Skin epidermis (tissue), 12 donors: ENCODE measurements around the gene PODN.

Source experiments
- H3K27ac ChIP-seq, 21 experiments: fragments of 200-600 bp; sonication (generic) in 11 of 21; one replicate each; pipeline ENCODE4 v1.5.0; 2020; ENCODE audit warnings: mild to moderate bottlenecking in 3 of 21, inconsistent platforms in 2 of 21, moderate library complexity in 2 of 21
- H3K4me3 ChIP-seq, 7 experiments: fragments of 200-600 bp; sonication (generic) in 2 of 7; one replicate each; pipeline ENCODE4 v1.5.0; 2020; ENCODE audit warnings: inconsistent platforms in 2 of 7, mild to moderate bottlenecking in 2 of 7, moderate library complexity in 1 of 7

PODN gene

DNA sequence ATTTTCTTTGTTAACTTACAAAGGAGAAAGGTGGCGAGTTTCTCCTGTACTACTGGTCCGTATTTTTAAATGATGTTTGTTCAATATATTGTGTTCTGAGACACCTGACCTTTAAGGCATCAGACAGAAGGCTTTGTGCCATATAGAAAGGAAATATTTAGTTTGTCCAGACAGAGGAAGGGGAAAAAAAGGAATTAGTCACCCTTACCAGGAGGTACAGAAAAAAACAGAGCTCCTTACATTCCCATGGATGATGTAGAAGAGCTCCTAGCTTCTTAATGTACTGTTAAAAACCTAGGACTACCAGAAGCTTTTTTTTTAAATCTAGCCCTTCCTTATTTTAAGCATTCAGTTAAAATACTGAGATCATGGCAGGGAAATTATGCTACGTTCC is 12.4 kb upstream of the PODN start:
- Histone ChIP-seq H3K27ac (no peak overlapping the region), H3K4me3 (no peak overlapping the region)

DNA sequence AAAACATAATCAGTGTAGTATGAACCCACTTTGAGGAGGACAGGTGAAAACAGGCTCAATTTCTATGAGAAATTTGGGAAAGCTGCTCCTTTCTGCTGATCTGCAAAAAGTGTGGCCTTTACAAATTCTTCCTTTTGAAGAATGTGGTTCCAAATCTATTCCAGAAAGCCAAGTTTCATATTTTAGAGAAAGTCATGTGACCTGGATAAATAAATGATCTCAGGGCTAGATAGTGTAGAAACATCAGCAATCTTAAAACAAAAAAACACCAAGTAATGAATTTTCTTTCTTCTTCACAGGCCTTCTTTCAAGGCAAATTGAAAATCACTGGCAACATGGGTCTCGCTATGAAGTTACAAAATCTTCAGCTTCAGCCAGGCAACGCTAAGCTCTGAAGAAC is 11.7 kb upstream of the PODN start:
- peak overlapping the region in 1 of 21 experiments; percentile 21 for H3K27ac ChIP-seq
- H3K4me3 ChIP-seq, result no peak overlapping the region

DNA sequence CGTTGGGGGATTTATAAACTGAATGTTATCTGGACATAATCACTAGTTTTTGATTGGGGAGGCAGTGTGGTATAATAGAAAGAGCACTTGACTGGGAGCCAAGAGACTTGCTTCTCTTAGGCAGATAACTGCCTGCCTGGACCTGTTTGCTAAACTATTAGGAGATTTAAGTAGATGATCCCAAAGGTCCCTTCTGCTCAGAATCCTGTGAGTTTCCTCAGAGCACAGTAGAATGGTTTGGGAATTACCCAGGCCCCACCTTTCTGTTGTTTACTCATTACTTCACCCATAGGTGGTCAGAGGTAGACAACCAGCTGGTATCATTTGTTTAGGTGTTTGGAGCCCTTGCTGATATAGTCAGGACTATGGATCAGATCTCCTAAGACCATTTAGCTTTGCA is 10.3 kb upstream of the PODN start:
- Histone ChIP-seq H3K4me3 (no peak overlapping the region), H3K27ac (no peak overlapping the region)

DNA sequence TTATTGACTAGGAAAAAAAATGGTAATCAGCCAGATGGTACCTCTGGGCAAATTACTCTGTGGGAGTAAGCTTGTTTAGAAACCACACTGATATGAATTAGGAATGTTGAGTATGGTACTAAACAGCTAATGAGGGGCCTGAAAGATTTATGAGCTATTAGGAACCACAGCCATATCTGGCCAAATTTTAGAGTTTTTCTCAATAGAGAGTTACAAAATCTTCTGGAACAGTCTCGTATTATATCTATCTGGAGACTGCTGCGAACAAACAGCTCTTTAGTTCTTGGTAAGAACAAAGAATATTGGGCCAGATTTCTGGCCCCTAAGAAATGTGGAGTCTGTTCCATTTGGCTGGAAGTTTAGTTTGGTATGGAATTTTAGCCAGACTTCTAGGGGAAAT is 4.9 kb upstream of the PODN start:
- Histone ChIP-seq H3K4me3 (no peak overlapping the region), H3K27ac (no peak overlapping the region)

DNA sequence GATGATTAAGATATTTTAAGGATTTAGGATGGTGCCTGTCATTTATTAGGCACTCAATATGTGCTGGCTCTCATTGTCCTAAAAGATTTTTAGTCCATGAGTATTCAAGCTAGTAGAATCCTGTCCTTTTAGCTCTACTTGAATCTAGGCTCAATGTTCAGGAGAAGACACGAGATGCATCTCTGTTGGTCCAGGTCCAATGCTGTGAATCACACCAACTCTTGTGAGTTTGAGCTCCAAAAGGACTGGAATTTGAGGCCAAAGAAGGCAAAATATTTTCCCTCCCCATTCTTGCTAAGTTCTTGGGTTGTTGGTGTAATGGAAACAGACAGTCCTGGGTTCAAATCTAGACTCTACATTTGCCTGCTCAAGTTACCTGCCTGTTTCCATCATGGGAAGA is 1.4 kb upstream of the PODN start:
- no peak overlapping the region for H3K4me3 ChIP-seq
- H3K27ac ChIP-seq, result peak overlapping the region in 5 of 21 experiments; percentile 22 to 81 (median 67)

DNA sequence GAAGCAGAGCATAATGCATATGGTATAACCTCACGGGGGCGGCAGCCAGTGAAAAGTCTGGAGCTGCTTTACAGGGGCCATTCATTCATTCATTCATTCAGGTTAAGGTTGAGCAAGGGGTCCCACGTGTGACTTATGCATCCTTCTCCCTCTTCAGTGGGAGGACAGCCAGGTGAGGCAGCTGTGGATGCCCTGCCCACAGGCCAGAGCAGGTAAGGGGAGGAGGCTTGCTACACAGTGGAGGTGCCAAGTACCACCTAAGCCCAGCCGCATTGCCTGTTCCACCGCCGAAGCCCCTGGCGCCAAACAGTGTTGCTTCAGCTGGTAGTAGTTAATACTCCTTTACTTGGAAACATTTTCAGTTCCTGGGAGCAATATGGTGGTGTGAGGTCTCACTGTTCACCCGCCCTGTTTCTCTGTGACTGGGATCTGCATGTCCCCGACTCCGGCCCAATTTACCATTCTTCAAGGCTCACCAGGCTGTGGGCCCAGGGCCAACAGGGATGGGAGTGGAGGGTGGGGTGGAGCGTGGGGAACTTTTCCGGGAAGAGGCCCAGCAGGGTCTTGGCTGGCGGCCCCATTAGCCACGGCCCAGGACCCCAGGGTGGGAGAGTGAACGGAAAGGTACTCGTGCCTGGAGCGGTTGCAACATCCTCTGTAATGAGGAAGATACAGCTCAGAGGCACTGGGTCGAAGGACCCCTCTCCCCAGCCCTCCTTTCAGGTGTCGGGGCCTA is 722 bp upstream of the PODN start:
- peak overlapping the region in 18 of 21 experiments; percentile 10 to 81 (median 65) for H3K27ac ChIP-seq
- peak overlapping the region; percentile 33 to 58 (median 36) for H3K4me3 ChIP-seq

DNA sequence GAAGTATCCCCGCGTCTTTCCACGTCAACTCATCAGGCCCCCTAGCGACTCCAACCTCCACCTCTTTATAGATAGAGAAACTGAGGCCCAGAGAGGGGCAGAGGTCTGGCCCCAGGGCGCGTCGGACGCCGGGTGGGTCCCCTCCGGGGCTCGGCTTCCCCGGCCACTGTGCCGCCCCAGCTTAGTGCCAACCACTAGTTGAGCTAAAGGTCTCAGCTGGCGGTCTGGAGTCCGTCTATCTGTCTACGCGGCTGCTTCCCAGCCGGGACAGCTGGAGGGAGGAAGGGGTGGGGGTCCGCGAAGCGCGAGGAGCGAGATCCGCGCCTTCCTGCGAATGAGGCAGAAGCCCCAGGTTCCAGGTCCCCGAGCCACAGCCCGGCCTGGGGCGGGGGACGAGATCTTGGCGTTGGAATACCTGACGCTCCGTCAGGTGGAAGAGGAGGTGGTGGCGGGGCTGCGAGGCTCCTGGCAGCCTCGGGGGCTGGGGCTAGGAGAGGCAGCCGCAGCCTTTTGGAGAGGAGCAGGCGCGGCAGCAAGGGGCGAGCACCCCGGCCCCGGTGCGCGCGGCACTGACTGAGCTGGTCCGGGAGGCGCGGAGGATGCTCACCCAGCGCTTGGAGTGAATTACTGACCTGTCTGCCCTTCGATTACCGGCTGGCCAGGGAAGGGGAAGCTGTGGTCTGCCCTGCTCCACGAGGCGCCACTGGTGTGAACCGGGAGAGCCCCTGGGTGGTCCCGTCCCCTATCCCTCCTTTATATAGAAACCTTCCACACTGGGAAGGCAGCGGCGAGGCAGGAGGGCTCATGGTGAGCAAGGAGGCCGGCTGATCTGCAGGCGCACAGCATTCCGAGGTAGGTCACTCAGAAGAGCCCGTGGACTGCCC is 937 bp downstream of the PODN start:
- peak overlapping the region; percentile 33 to 58 (median 36) for H3K4me3 ChIP-seq
- H3K27ac ChIP-seq, result peak overlapping the region in 16 of 21 experiments; percentile 20 to 81 (median 64)

DNA sequence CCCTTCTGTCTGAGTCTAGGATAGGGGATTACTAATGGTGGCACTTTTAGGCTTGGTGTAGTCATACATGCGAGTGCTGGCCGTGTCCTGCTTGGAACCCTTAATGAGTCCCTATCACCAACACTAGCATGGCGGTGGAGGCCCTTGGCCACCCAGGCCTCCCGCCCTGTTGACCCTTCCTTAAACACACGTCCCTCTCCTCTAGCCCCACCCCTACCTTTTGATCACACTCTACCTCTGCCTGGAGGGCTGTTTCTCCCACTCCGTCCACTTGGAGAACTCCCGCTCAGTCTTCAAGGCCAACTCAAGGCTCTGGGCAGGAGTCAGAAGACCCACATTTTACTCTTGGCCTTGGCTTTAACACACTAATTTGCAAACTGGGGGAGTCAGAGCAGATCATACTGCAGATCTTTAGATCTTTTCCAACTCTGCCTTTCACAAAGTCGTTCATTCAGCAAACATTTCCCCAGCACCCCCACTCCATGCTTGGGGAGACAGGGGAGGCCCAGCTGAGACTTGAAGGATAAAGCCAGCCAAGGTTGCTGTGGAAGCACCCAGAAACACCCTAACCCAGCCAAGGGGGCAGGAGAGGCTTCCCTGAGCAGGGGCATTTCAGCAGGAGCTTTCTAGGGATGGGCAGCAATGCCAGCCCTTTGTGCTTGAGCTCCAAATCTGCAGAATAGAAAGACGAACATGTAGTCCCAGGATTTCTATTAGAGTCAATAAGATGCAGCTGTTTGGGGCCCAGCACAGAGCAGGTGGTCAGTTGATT is 1.9 kb downstream of the PODN start:
- H3K27ac ChIP-seq, result peak overlapping the region in 1 of 21 experiments; percentile 81
- H3K4me3 ChIP-seq, result peak overlapping the region in 2 of 7 experiments; percentile 36 to 58

DNA sequence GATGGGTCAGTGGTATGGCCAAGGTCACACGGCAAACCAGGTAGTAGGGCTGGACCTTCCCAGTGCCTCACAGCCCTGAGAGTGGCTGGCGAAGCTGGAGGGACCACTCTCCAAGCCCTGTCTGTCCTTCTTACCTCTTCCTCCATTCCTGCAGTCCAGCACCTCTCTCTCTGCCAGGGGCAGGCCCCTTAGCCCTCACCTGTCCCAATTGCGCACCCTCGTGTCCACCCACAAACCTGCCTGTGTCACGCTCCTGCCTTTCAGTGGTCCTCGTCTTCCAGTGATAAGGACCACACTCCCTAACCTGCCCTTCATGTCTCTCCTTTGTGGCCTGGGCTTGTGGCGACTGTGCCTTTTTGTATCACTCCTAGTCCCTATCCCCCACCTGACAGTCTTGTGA is 3.4 kb downstream of the PODN start:
- Histone ChIP-seq H3K27ac (no peak overlapping the region), H3K4me3 (no peak overlapping the region)

DNA sequence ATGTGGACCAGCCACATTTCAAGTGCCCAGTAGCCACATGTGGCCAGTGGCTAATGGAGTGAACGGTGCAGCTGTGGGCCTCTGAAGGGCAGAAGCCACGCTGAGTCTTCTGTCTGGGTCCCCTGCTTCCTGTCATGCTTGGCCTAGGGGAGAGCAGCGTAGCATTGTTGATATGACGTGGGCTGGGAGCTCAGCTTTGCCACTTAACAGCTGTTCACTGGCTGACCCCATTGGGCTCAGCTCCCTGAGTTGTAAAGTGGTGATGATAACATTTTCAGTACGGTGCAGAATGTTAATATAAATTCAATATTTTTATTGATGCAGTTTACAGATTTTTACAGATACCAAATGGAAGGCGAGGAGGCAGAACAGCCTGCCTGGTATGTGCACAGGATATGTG is 4.5 kb downstream of the PODN start:
- no peak overlapping the region for H3K27ac ChIP-seq
- no peak overlapping the region for H3K4me3 ChIP-seq

DNA sequence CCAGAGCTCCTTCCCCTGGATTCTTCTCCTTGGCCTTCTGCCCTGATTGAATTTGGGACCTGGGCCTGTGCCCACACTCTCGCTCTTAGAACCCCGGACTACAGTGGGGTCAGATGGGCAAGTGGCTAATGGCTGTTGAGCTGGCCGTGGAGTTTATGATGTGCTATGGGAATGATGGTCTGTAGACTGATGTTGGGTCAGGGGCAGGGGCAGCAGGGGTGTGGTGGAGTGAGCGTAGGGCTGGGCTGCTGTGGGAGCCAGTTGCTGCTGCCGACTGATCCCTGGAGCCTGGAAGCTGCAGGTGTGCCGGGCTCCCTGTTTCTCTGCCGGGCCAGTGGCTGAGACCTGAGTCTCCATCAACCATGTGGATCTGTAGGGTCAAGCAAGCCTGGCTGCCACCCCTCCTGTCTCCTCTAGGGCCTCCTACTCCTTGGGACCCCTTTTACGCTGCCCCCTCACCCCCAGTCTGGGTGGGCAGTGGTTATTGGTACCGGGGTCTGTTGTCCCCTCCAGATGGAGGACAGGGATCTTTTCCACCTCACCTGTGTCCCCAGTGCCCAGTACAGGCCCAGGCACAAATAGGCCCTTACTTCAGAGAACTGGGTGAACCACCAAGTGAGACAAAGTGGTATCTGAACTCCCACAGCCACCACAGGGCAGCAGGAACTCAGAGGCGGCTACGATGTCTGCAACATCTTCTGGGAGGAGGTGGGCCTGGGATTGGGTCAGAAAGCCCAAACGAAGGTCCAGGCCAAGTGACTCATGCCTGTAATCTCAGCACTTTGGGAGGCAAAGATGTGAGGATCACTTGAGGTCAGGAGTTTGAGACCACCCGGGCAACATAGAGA is 5.1 kb downstream of the PODN start:
- H3K27ac ChIP-seq, result no peak overlapping the region
- no peak overlapping the region for H3K4me3 ChIP-seq

DNA sequence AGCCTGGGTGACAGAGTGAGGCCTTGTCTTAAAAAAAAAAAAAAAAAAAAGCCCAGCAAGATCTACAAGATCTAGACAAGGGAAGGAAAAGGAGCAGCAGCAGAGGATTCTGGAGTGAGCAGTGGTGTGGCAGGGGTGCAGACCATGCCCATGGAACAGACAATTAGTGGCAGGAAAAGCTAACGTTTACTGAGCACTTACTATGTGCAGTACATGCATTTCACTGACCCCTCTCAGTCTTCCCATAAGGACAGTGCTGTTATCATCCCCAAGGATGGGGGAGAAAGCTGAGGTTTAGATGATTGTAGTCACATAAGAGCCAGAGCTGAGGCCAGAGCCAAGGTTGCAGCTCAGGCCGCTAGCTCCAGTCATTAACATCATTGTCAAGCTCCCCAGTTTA is 5.9 kb downstream of the PODN start:
- Histone ChIP-seq H3K27ac (no peak overlapping the region), H3K4me3 (no peak overlapping the region)

DNA sequence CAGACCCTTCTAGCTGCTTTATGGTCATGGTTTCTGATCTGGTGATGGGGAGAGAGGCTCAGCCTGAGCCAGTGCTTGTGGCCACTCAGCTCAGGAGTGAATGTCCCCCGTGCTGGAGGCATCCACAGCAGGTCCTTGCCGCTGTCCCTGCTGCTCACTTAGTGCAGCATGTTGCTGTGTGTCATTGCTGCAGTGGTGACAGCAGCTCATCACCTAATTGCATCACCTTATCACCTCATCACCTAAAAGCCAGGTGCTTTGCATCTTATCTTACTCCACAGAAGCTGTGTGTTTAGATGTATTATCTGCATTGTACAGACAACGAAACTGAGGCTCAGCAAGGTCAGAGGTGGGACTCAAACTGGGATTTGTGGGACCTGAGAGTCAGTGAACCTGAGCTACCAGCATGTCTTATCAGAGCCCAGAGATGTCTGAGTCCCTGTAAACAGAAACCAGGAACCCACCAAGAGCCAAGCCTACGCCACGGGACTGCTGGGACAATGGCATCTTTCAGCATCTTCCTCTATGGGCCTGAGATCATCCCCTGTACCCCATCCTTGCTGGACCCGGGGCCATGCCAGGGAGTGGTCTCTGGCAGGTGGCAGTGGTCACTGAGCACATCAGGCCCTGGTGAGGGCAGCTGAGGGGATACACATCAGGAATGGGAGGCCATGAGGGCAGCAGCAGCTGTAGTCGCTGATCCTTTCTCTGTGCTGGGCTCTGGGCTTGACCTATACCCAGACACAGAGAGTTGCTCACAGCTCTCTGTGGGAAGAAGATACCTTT is 6.5 kb downstream of the PODN start:
- H3K4me3 ChIP-seq, result no peak overlapping the region
- H3K27ac ChIP-seq, result no peak overlapping the region

DNA sequence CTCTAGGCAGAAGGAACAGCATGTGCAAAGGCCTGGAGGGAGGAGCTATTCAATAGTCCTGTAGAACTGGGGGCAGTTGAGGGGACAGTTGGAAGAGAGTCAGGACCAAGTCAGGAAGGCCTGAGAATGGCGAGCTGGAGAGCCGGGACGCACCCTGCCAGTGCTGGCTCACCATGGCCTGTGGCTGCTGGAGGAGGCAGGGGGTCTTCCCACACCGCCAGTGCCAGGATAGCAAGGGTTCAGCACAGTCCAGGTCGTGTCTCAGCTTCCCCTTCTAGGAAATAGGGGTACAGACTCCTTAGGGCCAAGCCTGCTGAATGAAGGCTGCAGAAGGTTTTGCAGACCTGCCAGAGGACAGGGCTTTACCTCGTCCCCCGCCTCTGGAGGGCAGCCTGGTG is 7.3 kb downstream of the PODN start:
- no peak overlapping the region for H3K27ac ChIP-seq
- no peak overlapping the region for H3K4me3 ChIP-seq

DNA sequence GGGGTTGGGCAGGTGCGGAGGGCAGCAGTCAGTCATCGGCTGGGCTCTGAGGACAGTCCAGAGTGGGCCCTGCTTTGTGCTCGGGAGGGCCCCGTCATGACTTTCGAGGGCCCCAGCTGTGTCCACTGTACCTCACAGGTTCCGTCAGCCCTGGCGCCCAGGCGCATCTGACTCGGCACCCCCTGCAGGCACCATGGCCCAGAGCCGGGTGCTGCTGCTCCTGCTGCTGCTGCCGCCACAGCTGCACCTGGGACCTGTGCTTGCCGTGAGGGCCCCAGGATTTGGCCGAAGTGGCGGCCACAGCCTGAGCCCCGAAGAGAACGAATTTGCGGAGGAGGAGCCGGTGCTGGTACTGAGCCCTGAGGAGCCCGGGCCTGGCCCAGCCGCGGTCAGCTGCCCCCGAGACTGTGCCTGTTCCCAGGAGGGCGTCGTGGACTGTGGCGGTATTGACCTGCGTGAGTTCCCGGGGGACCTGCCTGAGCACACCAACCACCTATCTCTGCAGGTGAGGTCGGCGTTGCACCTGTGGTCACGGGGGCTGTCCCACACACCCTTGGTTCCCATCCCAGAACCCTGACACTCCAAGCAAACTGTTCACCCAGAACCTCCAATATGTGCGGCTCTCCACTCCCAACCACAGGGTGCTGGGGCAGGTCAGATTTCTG is 7.8 kb downstream of the PODN start:
- Histone ChIP-seq H3K27ac (no peak overlapping the region), H3K4me3 (no peak overlapping the region)

DNA sequence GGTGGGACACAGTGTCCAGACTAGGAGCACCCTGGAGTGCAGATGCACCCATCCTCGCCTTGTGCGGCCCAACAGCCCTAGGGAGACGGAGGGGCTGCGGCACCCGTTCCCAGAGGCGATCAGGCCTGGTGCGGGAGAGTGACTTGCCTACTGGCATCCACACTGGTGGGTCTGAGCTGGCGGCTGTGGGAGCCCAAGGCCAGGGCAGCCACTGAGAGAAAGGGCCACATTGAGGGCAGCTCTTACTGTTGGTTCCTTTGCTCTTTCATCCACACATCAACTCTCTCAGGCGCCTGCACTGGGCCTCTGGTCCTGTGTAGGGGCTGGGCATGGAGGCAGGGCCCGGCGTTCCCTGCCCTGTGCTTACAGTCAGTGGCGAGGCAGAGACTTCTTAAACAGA is 8.6 kb downstream of the PODN start:
- Histone ChIP-seq H3K4me3 (no peak overlapping the region), H3K27ac (no peak overlapping the region)

DNA sequence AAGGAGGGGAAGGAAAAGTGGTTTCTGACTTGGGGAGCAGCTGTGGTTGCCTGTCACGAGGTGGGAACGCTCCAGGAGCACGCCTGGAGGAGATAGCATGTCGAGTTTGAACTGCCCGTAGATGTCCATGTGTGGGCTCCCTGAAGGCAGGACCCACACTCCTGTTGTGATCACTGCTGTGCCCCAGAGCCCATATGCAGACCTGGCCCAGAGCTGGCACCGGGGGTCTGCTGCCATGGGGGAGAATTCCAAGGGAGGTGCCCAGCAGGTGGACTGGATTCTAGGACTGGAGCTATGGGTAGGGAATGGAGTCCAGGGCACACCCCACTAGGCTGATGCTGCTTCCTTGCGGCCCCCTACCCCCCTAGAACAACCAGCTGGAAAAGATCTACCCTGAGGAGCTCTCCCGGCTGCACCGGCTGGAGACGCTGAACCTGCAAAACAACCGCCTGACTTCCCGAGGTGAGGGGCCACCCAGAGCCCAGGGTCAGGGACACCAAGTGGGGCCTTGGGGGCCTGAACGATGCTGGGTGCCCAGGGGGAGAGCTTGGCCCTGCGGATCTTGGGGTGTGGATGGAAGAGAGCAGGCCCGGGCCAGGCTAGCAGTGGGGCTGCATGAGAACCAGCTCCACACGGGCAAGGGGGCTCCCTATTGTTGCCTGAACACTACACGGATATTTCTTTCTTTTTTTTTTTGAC is 9.3 kb downstream of the PODN start:
- Histone ChIP-seq H3K27ac (no peak overlapping the region), H3K4me3 (no peak overlapping the region)

DNA sequence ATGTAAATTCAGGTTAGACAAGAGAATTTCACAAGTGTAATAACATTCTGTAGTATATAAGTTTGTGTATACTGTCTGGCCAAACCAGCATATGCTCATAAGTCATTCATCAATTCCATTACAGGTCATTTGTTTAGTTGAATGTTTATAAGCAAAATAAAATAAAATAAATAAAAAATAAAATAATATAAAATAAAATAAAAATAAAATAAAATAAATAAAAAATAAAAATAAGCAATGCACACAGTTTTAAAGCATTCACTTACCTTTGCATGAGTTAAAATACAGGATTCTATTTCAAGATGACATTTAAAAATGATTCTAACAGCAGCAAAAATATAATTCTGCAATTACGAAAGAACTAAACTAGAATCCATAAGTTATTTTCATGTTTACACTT is 9.9 kb downstream of the PODN start:
- no peak overlapping the region for H3K27ac ChIP-seq
- no peak overlapping the region for H3K4me3 ChIP-seq
